Ishikawa (cell line): ENCODE data around the gene TECPR2.

Experiments
- CREB1 ChIP-seq: IDR thresholded peaks from 2 replicates; pipeline ENCODE4 v1.6.1; 2012; ENCODE audit warnings: low read depth
- RAD21 ChIP-seq: IDR thresholded peaks from 2 replicates; pipeline ENCODE4 v1.6.1; 2012; ENCODE audit warnings: low read depth
- TAF1 ChIP-seq: IDR thresholded peaks from 2 replicates; pipeline ENCODE4 v1.6.1; 2012; ENCODE audit warnings: low read depth, mild to moderate bottlenecking
- TCF12 ChIP-seq: IDR thresholded peaks from 2 replicates; pipeline ENCODE4 v1.6.1; 2012; ENCODE audit warnings: low read depth
- TEAD4 ChIP-seq: IDR thresholded peaks from 2 replicates; pipeline ENCODE4 v1.6.1; 2012
- USF1 ChIP-seq: IDR thresholded peaks from 2 replicates; pipeline ENCODE4 v1.6.1; 2012
- YY1 ChIP-seq: IDR thresholded peaks from 2 replicates; pipeline ENCODE4 v1.6.1; 2012; ENCODE audit warnings: low read depth

GRCh38 chr14:102537981-102538601 is 175.3 kb downstream of the TECPR2 start:
- TF ChIP-seq YY1 (no peak), TAF1 (no peak), RAD21 (no peak), TEAD4 (no peak), TCF12 (no peak), CREB1 (no peak), USF1 (no peak)
